Endothelial cell of hepatic sinusoid (primary cell): Measurements from ENCODE around the gene NCOA3.
"Not testable (repeated sequence)": the region's sequence is repeated elsewhere in the genome, so short reads cannot be mapped to it uniquely, and the experiment has no call there.

ENCODE experiments used
- in situ Hi-C: cut with HindIII; loops from 2 replicates; pipeline ENCODE4 v1.10.0; 2017; ENCODE audit warnings: low sequenced_read_pairs

Gene NCOA3

GRCh38 chr20:47559141-47559540 is 57.5 kb downstream of the NCOA3 start:
- in situ Hi-C loops, result loop anchor here (5.0 kb wide), 1 partner anchor 57 kb away; the partner anchor contains the start of gene NCOA3

- in situ Hi-C loops, result no loop called here
These were observed 59.5 kb downstream of the NCOA3 start for GRCh38 chr20:47561180-47561579.

GRCh38 chr20:47561603-47562583 is 60.2 kb downstream of the NCOA3 start:
- in situ Hi-C loops, result no loop called here

- in situ Hi-C loops, result no loop called here
These were observed 64.6 kb downstream of the NCOA3 start for GRCh38 chr20:47566269-47566668.

- in situ Hi-C loops, result no loop called here
These were observed 66.3 kb downstream of the NCOA3 start for GRCh38 chr20:47568019-47568418.

- in situ Hi-C loops, result no loop called here
These were observed 67.2 kb downstream of the NCOA3 start for GRCh38 chr20:47568837-47569410.

- in situ Hi-C loops, result no loop called here
These were observed 69.7 kb downstream of the NCOA3 start for GRCh38 chr20:47571426-47571825.

GRCh38 chr20:47572105-47572729 is 70.5 kb downstream of the NCOA3 start:
- in situ Hi-C loops, result no loop called here

- in situ Hi-C loops, result no loop called here
These were observed 71.9 kb downstream of the NCOA3 start for GRCh38 chr20:47573559-47573958.

- in situ Hi-C loops, result no loop called here
These were observed 73.1 kb downstream of the NCOA3 start for GRCh38 chr20:47574616-47575364.

GRCh38 chr20:47576516-47577033 is 74.9 kb downstream of the NCOA3 start:
- in situ Hi-C loops, result no loop called here

- in situ Hi-C loops, result no loop called here
These were observed 75.6 kb downstream of the NCOA3 start for GRCh38 chr20:47577314-47577713.

- in situ Hi-C loops, result no loop called here
These were observed 76.9 kb downstream of the NCOA3 start for GRCh38 chr20:47578543-47578942.

- in situ Hi-C loops, result not testable (repeated sequence)
These were observed 79.0 kb downstream of the NCOA3 start for GRCh38 chr20:47580686-47581085.

GRCh38 chr20:47581090-47581489 is 79.4 kb downstream of the NCOA3 start:
- in situ Hi-C loops, result no loop called here

GRCh38 chr20:47583551-47583950 is 81.9 kb downstream of the NCOA3 start:
- in situ Hi-C loops, result no loop called here

- in situ Hi-C loops, result no loop called here
These were observed 83.5 kb downstream of the NCOA3 start for GRCh38 chr20:47585087-47585747.

GRCh38 chr20:47586649-47587294 is 85.1 kb downstream of the NCOA3 start:
- in situ Hi-C loops, result no loop called here

GRCh38 chr20:47588158-47588557 is 86.5 kb downstream of the NCOA3 start:
- in situ Hi-C loops, result no loop called here

- in situ Hi-C loops, result no loop called here
These were observed 89.5 kb downstream of the NCOA3 start for GRCh38 chr20:47591231-47591630.
